Neural progenitor cell (in vitro differentiated cells): ENCODE measurements around the gene UBR4. TPM values are rescaled to one million over a fixed set of nuclear protein-coding genes. Genes with fewer than 3 reads are reported as not detected.

Experiments used
- DNase-seq: peaks from one replicate; pipeline ENCODE4 v3.0.0-alpha.2; 2016; ENCODE audit warnings: low spot score
- H2AFZ ChIP-seq: fragments of 200-600 bp; sonication (generic); replicated peaks from 2 replicates; pipeline ENCODE4 v1.6.1; 2016; ENCODE audit warnings: antibody characterized with exemption
- H3F3A ChIP-seq: fragments of 200-600 bp; sonication (generic); 2 replicates; pipeline ENCODE4 v1.6.1; 2016; ENCODE audit warnings: antibody characterized with exemption, low read depth
- H3K27ac ChIP-seq: fragments of 200-600 bp; sonication (generic); 2 replicates; pipeline ENCODE4 v1.5.1; 2016; ENCODE audit warnings: mild to moderate bottlenecking
- H3K27me3 ChIP-seq: fragments of 200-600 bp; sonication (generic); 2 replicates; pipeline ENCODE4 v1.6.1; 2016; ENCODE audit warnings: mild to moderate bottlenecking, moderate library complexity
- H3K36me3 ChIP-seq: fragments of 200-600 bp; sonication (generic); 2 replicates; pipeline ENCODE4 v1.5.1; 2016
- H3K4me1 ChIP-seq: fragments of 200-600 bp; sonication (generic); 2 replicates; pipeline ENCODE4 v1.6.1; 2016; ENCODE audit warnings: mixed run types
- H3K4me2 ChIP-seq: fragments of 200-600 bp; sonication (generic); 2 replicates; pipeline ENCODE4 v1.6.1; 2016
- H3K4me3 ChIP-seq: fragments of 200-600 bp; sonication (generic); 2 replicates; pipeline ENCODE4 v1.5.1; 2016
- H3K79me2 ChIP-seq: fragments of 200-600 bp; sonication (generic); 2 replicates; pipeline ENCODE4 v1.6.1; 2016; ENCODE audit warnings: low read depth
- H3K9ac ChIP-seq: fragments of 200-600 bp; sonication (generic); 2 replicates; pipeline ENCODE4 v1.6.1; 2016
- H3K9me3 ChIP-seq: fragments of 200-600 bp; sonication (generic); 2 replicates; pipeline ENCODE4 v1.5.1; 2016; ENCODE audit warnings: low read depth
- H4K20me1 ChIP-seq: fragments of 200-600 bp; sonication (generic); 2 replicates; pipeline ENCODE4 v1.6.1; 2016; ENCODE audit warnings: low read depth
- H3K27ac Mint-ChIP-seq: 3 replicates; pipeline ENCODE4 v1.8.0; 2021; ENCODE audit warnings: mixed read lengths
- H3K27me3 Mint-ChIP-seq: 2 replicates; pipeline ENCODE4 v1.8.0; 2022; ENCODE audit warnings: low read depth, mild to moderate bottlenecking, inconsistent platforms, moderate library complexity, mixed read lengths; ENCODE audit not compliant: insufficient read depth
- H3K36me3 Mint-ChIP-seq: 3 replicates; pipeline ENCODE4 v1.8.0; 2021; ENCODE audit warnings: mixed read lengths
- H3K4me1 Mint-ChIP-seq: 3 replicates; pipeline ENCODE4 v1.8.0; 2021; ENCODE audit warnings: mixed read lengths
- H3K4me3 Mint-ChIP-seq: 3 replicates; pipeline ENCODE4 v1.8.0; 2021; ENCODE audit warnings: mild to moderate bottlenecking, moderate library complexity, mixed read lengths
- H3K9me3 Mint-ChIP-seq: 3 replicates; pipeline ENCODE4 v1.8.0; 2020; ENCODE audit warnings: mixed read lengths
- CTCF ChIP-seq: fragments of 200-600 bp; sonication (generic); IDR thresholded peaks from 2 replicates; pipeline ENCODE4 v1.5.1; 2017; ENCODE audit warnings: antibody characterized with exemption, mild to moderate bottlenecking
- EZH2 ChIP-seq: fragments of 200-600 bp; sonication (generic); IDR thresholded peaks from 2 replicates; pipeline ENCODE4 v1.6.1; 2017; ENCODE audit warnings: antibody characterized with exemption, mild to moderate bottlenecking, moderate library complexity
- EZH2phosphoT487 ChIP-seq: fragments of 200-600 bp; sonication (generic); IDR thresholded peaks from 2 replicates; pipeline ENCODE4 v1.6.1; 2017; ENCODE audit warnings: antibody characterized with exemption
- total RNA-seq: library from RNA; depleted of rRNA; stranded (reverse); fragments of >200 nt; gene quantifications from 2 replicates; pipeline ENCODE4 v1.2.3, GENCODE V29; 2015; ENCODE audit warnings: low replicate concordance

Gene UBR4
- total RNA-seq, 1 donor from 2014 or later, result 71.2 TPM

- Histone ChIP-seq H2AFZ (no peak overlapping the region), H3K27ac (no peak overlapping the region), H3K4me1 (no peaks in the 10 kb centered on the region), H3K9ac (no peak overlapping the region), H3K79me2 (no peaks in the 10 kb centered on the region), H3F3A (no peaks in the 10 kb centered on the region), H3K27me3 (no peaks in the 10 kb centered on the region), H3K9me3 (no peaks in the 10 kb centered on the region), H3K36me3 (peaks cover 21% of the 10 kb centered on the region), H3K4me2 (no peak overlapping the region), H4K20me1 (peaks cover 5% of the 10 kb centered on the region), H3K4me3 (no peak overlapping the region)
- Mint-ChIP-seq H3K9me3 (no peaks in the 10 kb centered on the region), H3K4me3 (no peak overlapping the region), H3K27ac (no peak overlapping the region), H3K4me1 (no peaks in the 10 kb centered on the region), H3K27me3 (no peaks in the 10 kb centered on the region), H3K36me3 (peaks cover 49% of the 10 kb centered on the region)
- no peak for DNase-seq
- TF ChIP-seq CTCF, result no peak
- TF ChIP-seq EZH2phosphoT487, result no peak
- no peak for TF ChIP-seq EZH2
Observed at GRCh38 chr1:19160831-19161230, 49.2 kb downstream of the UBR4 start.

- no peak overlapping the region for H3K4me3 ChIP-seq
- no peaks in the 10 kb centered on the region for H3K9me3 Mint-ChIP-seq
Observed at GRCh38 chr1:19157653-19158052, 52.4 kb downstream of the UBR4 start.

GRCh38 chr1:19156676-19157075 is 53.4 kb downstream of the UBR4 start:
- Histone ChIP-seq H4K20me1 (peaks cover 5% of the 10 kb centered on the region), H3K9ac (no peak overlapping the region), H3K36me3 (peaks cover 34% of the 10 kb centered on the region), H3K9me3 (no peaks in the 10 kb centered on the region), H3K4me2 (no peak overlapping the region), H3F3A (no peaks in the 10 kb centered on the region), H3K27ac (no peak overlapping the region), H3K4me1 (no peaks in the 10 kb centered on the region), H3K27me3 (no peaks in the 10 kb centered on the region), H2AFZ (no peak overlapping the region), H3K4me3 (no peak overlapping the region), H3K79me2 (no peaks in the 10 kb centered on the region)
- H3K4me1 Mint-ChIP-seq, result no peaks in the 10 kb centered on the region
- TF ChIP-seq EZH2phosphoT487 (no peak), CTCF (no peak), EZH2 (no peak)
- H3K9me3 Mint-ChIP-seq, result no peaks in the 10 kb centered on the region
- H3K27ac Mint-ChIP-seq, result no peak overlapping the region
- H3K36me3 Mint-ChIP-seq, result peaks cover 52% of the 10 kb centered on the region
- no peak overlapping the region for H3K4me3 Mint-ChIP-seq
- H3K27me3 Mint-ChIP-seq, result peaks cover 2% of the 10 kb centered on the region
- DNase-seq, result no peak

More at GRCh38 chr1:19157653-19158052, 52.4 kb downstream of the UBR4 start:
- H3K36me3 ChIP-seq, result peaks cover 32% of the 10 kb centered on the region
- Mint-ChIP-seq H3K36me3 (peaks cover 53% of the 10 kb centered on the region), H3K4me1 (no peaks in the 10 kb centered on the region), H3K27me3 (peaks cover 2% of the 10 kb centered on the region), H3K27ac (no peak overlapping the region), H3K4me3 (no peak overlapping the region)
- no peak overlapping the region for H3K4me2 ChIP-seq
- H3K27ac ChIP-seq, result no peak overlapping the region
- peaks cover 5% of the 10 kb centered on the region for H4K20me1 ChIP-seq
- H3K9ac ChIP-seq, result no peak overlapping the region
- no peaks in the 10 kb centered on the region for H3K79me2 ChIP-seq
- no peak for TF ChIP-seq CTCF
- no peak for TF ChIP-seq EZH2
- TF ChIP-seq EZH2phosphoT487, result no peak
- no peaks in the 10 kb centered on the region for H3K9me3 ChIP-seq
- H3K4me1 ChIP-seq, result no peaks in the 10 kb centered on the region
- DNase-seq, result no peak
- H3F3A ChIP-seq, result no peaks in the 10 kb centered on the region
- H2AFZ ChIP-seq, result no peak overlapping the region
- H3K27me3 ChIP-seq, result no peaks in the 10 kb centered on the region
